Erythroblast (primary cell): ENCODE measurements around the gene CFB.
"Not testable (repeated sequence)": the region's sequence is repeated elsewhere in the genome, so short reads cannot be mapped to it uniquely, and the experiment has no call there.

Experiments used
- GATA1 ChIP-seq: IDR thresholded peaks from 2 replicates; pipeline ENCODE4 v1.6.1; 2011; ENCODE audit warnings: low read depth, mild to moderate bottlenecking, control low read depth, low read length, moderate library complexity
- POLR2A ChIP-seq: IDR thresholded peaks from 2 replicates; pipeline ENCODE4 v1.6.1; 2011; ENCODE audit warnings: mild to moderate bottlenecking, low read length

DNA sequence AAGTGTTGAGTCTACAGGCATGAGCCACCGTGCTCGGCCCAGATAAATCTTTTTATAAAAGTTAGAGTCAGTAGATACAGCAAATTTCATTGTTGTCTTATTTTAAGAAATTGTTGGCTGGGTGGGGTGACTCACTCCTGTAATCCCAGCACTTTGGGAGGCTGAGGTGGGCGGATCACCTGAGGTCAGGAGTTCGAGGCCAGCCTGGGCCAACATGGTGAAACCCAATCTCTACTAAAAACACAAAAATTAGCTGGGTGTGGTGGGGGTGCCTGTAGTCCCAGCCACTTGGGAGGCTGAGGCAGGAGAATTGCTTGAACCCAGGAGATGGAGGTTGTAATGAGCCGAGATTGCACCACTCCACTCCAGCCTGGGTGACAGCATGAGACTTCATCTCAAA lies 37.6 kb upstream of the CFB start:
- not testable (repeated sequence) for TF ChIP-seq POLR2A, GATA1
